Peyer's patch (tissue), 4 donors: ENCODE results near the gene TAF1D.

Source experiments
- CTCF ChIP-seq, 6 experiments: fragments of 450-650 bp in 4 of 6; fragments of 200-600 bp in 2 of 6; sonication (generic) in 1 of 6; IDR thresholded peaks; one replicate each; pipeline ENCODE4 v1.5.1; 2017 to 2019; ENCODE audit warnings: antibody characterized with exemption in 6 of 6, mild to moderate bottlenecking in 3 of 6, moderate library complexity in 1 of 6
- POLR2A ChIP-seq, 2 donors: fragments of 450-650 bp; IDR thresholded peaks; one replicate each; pipeline ENCODE4 v1.5.1; 2017; ENCODE audit warnings: antibody characterized with exemption in 2 of 2, mild to moderate bottlenecking in 2 of 2, moderate library complexity in 2 of 2

DNA sequence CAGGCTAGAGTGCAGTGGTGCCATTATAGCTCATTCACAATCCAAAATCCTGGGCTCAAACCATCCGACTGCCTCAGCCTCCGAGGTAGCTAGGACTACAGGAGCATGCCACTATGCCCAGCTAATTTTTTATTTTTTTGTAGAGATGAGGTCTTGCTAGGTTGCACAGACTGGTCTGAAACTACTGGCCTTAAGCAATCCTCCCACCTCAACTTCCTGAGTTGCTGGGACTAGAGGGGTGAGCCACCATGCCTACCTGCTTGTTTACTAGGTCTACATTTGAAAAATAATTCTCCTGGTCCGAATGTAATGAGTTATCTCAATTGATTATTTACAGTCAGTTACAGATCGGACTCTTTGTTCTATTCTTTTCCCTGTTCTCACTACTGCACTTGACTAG is 22.0 kb downstream of the TAF1D start:
- TF ChIP-seq CTCF (IDR thresholded peaks at IDR 0.05) (no peak), POLR2A (IDR thresholded peaks at IDR 0.05) (no peak)
